Measurements from ENCODE around the gene BAZ1A. TPM values are rescaled to one million over a fixed set of nuclear protein-coding genes. Genes with fewer than 3 reads are reported as not detected.

BAZ1A gene
- total and polyA plus RNA-seq, 4 donors = 4.5 to 44.9 (median 13.3) TPM

DNA sequence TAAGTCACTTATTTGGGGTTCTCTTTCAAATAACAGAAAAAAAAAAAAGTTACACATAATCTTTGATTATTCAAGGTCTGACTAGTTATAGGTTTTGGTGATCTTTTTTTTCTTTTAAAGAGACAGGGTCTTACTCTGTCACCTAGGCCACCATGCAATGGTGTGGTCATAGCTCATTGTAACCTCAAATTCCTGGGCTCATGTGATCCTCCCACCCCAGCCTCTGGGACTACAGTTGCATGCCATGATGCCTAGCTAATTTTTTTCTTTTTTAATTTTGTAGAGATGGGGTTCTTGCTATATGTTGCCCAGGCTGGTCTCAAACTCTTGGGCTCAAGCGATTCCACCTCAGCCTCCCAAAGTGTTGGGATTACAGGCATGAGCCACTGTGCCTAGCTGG, 104.3 kb downstream of the BAZ1A start:
- DNase-seq (ENCODE audit: low spot score) = no peak
- 98% methylated on average over 1 of the region's 1 CpG for WGBS
- no peak overlapping the region for H3K9ac ChIP-seq (ENCODE audit: low read depth in 1 of 2, low read length in 2 of 2)
- no peak overlapping the region for H3K4me3 ChIP-seq (ENCODE audit: low read depth in 1 of 3, low read length in 3 of 3)
- H3K4me1 ChIP-seq (ENCODE audit: control insufficient read depth in 4 of 4, insufficient read depth in 4 of 4, low read length in 3 of 4) = peaks cover 0 to 4% (median 0%) of the 10 kb centered on the region in 4 donors
- TF ChIP-seq JUND (IDR thresholded peaks at IDR 0.05) (no peak), FOXA2 (IDR thresholded peaks at IDR 0.05) (no peak), TAF1 (conservative IDR thresholded peaks at IDR 0.05) (no peak), SP1 (IDR thresholded peaks at IDR 0.05) (no peak), HNF4A (conservative IDR thresholded peaks at IDR 0.05) (no peak), RAD21 (IDR thresholded peaks at IDR 0.05) (no peak), HNF4G (IDR thresholded peaks at IDR 0.05) (no peak), EGR1 (IDR thresholded peaks at IDR 0.05; ENCODE audit: low read depth in 2 of 2) (no peak), RXRA (IDR thresholded peaks at IDR 0.05) (no peak), FOXA1 (IDR thresholded peaks at IDR 0.05) (no peak)
- TF ChIP-seq, protein P1, sequence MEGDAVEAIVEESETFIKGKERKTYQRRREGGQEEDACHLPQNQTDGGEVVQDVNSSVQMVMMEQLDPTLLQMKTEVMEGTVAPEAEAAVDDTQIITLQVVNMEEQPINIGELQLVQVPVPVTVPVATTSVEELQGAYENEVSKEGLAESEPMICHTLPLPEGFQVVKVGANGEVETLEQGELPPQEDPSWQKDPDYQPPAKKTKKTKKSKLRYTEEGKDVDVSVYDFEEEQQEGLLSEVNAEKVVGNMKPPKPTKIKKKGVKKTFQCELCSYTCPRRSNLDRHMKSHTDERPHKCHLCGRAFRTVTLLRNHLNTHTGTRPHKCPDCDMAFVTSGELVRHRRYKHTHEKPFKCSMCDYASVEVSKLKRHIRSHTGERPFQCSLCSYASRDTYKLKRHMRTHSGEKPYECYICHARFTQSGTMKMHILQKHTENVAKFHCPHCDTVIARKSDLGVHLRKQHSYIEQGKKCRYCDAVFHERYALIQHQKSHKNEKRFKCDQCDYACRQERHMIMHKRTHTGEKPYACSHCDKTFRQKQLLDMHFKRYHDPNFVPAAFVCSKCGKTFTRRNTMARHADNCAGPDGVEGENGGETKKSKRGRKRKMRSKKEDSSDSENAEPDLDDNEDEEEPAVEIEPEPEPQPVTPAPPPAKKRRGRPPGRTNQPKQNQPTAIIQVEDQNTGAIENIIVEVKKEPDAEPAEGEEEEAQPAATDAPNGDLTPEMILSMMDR (IDR thresholded peaks at IDR 0.05; ENCODE audit: low read depth, low read length, missing input control) = no peak
- TF ChIP-seq, protein P2, sequence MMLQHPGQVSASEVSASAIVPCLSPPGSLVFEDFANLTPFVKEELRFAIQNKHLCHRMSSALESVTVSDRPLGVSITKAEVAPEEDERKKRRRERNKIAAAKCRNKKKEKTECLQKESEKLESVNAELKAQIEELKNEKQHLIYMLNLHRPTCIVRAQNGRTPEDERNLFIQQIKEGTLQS (IDR thresholded peaks at IDR 0.05) = no peak
- TF ChIP-seq, protein P3, sequence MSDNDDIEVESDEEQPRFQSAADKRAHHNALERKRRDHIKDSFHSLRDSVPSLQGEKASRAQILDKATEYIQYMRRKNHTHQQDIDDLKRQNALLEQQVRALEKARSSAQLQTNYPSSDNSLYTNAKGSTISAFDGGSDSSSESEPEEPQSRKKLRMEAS (IDR thresholded peaks at IDR 0.05) = no peak
- TF ChIP-seq, protein P4, sequence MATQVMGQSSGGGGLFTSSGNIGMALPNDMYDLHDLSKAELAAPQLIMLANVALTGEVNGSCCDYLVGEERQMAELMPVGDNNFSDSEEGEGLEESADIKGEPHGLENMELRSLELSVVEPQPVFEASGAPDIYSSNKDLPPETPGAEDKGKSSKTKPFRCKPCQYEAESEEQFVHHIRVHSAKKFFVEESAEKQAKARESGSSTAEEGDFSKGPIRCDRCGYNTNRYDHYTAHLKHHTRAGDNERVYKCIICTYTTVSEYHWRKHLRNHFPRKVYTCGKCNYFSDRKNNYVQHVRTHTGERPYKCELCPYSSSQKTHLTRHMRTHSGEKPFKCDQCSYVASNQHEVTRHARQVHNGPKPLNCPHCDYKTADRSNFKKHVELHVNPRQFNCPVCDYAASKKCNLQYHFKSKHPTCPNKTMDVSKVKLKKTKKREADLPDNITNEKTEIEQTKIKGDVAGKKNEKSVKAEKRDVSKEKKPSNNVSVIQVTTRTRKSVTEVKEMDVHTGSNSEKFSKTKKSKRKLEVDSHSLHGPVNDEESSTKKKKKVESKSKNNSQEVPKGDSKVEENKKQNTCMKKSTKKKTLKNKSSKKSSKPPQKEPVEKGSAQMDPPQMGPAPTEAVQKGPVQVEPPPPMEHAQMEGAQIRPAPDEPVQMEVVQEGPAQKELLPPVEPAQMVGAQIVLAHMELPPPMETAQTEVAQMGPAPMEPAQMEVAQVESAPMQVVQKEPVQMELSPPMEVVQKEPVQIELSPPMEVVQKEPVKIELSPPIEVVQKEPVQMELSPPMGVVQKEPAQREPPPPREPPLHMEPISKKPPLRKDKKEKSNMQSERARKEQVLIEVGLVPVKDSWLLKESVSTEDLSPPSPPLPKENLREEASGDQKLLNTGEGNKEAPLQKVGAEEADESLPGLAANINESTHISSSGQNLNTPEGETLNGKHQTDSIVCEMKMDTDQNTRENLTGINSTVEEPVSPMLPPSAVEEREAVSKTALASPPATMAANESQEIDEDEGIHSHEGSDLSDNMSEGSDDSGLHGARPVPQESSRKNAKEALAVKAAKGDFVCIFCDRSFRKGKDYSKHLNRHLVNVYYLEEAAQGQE (IDR thresholded peaks at IDR 0.05) = no peak
- H3K9me3 ChIP-seq (ENCODE audit: control insufficient read depth in 4 of 4, low read length in 3 of 4) = no peaks in the 10 kb centered on the region
- H3K27me3 ChIP-seq (ENCODE audit: control insufficient read depth in 4 of 4, insufficient read depth in 4 of 4, low read length in 3 of 4) = no peaks in the 10 kb centered on the region
- peaks cover 0 to 10% (median 2%) of the 10 kb centered on the region in 4 donors for H3K36me3 ChIP-seq (ENCODE audit: control insufficient read depth in 4 of 4, insufficient read depth in 3 of 4, low read depth in 1 of 4, low read length in 3 of 4)
- no peak overlapping the region for H3K27ac ChIP-seq (ENCODE audit: low read depth in 1 of 2, low read length in 2 of 2)

DNA sequence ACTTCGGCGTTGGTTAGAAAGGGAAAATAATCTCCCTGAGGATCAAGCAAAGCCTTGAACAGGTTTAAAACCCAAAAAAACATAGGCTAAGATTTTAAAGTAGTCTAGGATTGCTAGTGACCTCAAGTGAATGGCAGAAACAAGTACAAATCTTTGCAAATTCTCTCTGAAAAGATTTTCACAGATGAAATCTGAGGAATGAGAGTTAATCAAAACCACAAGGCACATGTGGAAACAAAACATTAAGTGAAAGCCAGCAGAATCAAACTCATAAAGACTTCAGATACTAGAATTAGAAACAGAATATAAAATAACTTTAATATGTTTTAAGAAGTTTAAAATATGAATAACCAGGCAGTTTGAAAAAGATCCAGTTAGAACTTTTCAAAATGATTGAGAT, 108.6 kb downstream of the BAZ1A start:
- H3K4me1 ChIP-seq (ENCODE audit: control insufficient read depth in 4 of 4, insufficient read depth in 4 of 4, low read length in 3 of 4) = no peaks in the 10 kb centered on the region
- DNase-seq (ENCODE audit: low spot score) = no peak
- H3K4me3 ChIP-seq (ENCODE audit: low read depth in 1 of 3, low read length in 3 of 3) = no peak overlapping the region
- TF ChIP-seq RAD21 (IDR thresholded peaks at IDR 0.05) (no peak), SP1 (IDR thresholded peaks at IDR 0.05) (no peak)
- TF ChIP-seq, protein P4 (IDR thresholded peaks at IDR 0.05) = no peak
- TF ChIP-seq, protein P2 (IDR thresholded peaks at IDR 0.05) = no peak
- H3K9me3 ChIP-seq (ENCODE audit: control insufficient read depth in 4 of 4, low read length in 3 of 4) = no peaks in the 10 kb centered on the region
- H3K36me3 ChIP-seq (ENCODE audit: control insufficient read depth in 4 of 4, insufficient read depth in 3 of 4, low read depth in 1 of 4, low read length in 3 of 4) = peaks cover 3 to 40% (median 22%) of the 10 kb centered on the region in 4 donors
- no peaks in the 10 kb centered on the region for H3K27me3 ChIP-seq (ENCODE audit: control insufficient read depth in 4 of 4, insufficient read depth in 4 of 4, low read length in 3 of 4)
- H3K9ac ChIP-seq (ENCODE audit: low read depth in 1 of 2, low read length in 2 of 2) = no peak overlapping the region
- H3K27ac ChIP-seq (ENCODE audit: low read depth in 1 of 2, low read length in 2 of 2) = no peak overlapping the region
- WGBS = 94% methylated on average over 2 of the region's 2 CpGs

Data from liver (tissue), 9 donors.